NCI-H460 (cell line): Measurements from ENCODE around the gene PPP4R1. TPM values are rescaled to one million over a fixed set of nuclear protein-coding genes. Genes with fewer than 3 reads are reported as not detected.

Experiments
- DNase-seq: peaks from one replicate; pipeline ENCODE4 v3.0.0-alpha.2; 2016; ENCODE audit warnings: low read depth; ENCODE audit errors: extremely low read depth
- total RNA-seq: library from RNA; depleted of rRNA; stranded (reverse); fragments of >200 nt; shearing (Covaris generic); gene quantifications from 2 replicates; pipeline ENCODE4 v1.2.3, GENCODE V29; 2014

The PPP4R1 gene
- total RNA-seq, 1 experiment from 2014 or later, result 30.6 TPM

DNA sequence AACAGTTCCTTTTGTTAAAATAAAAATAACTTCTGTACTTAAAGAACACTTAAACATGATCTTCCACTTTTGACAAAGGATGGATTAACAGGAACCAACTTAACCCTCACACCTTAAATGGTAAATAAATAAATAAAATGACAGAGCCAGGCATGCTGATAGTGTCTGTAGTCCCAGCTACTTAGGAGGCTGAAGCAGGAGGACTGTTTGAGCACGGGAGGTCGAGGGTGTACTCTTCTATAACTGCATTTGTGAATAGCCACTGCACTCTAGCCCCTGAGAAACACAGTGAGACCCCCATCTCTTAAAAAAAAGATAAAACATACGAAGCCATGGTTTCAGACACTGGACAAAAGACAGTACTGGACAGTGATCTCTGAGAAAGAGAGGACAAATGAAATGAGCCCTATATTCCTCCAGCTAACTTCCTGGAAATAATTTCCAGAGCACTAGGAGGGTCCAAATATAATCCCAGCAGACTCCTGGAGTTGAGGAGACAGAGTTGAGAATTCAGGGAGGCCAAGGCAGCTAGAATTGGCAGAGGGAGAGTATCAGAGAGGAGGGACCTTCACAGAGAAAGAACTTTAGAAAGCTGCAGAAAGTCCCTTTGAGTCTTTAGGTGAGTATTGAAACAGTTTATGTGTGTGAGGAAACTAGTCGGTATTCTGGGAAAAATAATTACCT, 17.4 kb downstream of the PPP4R1 start:
- no peak for DNase-seq

DNA sequence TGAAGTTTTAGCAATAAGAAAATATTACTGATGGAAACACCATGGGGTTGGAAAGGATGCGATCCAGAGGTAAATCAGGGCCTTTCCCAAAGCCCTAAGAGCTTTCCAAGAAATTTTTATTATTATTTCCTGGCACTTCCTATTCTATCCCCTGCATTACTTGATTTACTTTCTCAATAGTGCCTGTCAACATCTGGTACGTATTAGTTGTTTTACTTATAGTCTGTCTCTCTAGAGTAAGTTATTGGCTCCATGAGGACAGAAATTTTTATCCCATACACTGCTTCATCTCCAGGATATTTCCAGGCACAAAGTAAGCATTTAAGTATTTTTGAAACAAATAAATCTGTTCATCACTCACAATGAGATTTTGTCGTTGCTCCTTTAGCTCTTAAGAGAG, 18.1 kb downstream of the PPP4R1 start:
- no peak for DNase-seq

DNA sequence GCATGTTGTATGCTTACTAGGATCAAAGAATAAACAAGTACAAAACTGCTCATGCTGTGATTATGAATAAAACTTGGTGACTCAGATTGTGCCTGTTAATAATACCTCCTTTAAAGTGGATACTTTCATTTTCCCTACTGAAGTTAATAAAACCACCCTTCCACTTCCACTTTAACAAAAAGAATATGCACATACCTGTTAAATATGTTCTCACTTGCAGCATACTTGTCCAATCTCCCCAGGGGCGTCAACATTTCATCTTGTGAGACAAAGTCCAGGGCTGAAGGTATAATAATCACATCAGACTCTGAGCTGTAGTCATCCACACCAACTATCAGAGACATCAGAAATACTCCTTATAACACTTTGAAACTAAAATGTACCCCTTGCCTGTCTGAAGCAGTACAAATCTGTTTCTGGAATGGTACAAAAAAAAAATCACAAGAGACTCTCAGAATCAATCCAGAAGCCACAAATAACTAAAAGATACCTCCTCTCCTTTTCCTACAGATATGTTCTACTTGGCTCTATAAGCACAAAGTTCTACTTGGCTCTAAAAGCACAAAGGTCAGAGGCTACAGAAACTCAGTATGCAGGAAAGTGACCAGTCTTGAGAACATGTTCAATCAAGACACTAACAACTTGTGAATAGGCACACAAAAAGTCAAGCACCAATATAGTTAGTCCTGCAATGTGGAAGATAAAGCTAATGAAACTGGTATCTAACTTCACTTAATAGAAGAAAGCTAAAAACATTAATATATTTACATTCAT, 19.3 kb downstream of the PPP4R1 start:
- DNase-seq, result no peak

DNA sequence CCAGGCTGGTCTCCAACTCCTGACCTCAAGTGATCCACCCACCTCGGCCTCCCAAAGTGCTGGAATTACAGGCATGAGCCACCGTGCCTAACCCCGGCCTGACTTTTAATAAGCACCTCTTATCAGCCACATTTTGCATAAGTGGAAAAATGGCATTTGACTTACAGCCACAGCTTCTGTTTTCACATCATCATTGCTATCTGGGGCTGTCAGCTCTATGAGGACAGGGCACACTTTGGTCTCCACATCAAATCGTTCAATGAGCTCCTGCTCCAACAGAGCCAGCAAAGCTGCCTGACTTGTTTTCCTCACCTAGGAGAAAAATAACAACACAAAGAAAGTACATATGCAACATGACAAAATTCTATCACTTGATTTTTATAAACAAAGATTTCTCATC, 26.4 kb downstream of the PPP4R1 start:
- no peak for DNase-seq

DNA sequence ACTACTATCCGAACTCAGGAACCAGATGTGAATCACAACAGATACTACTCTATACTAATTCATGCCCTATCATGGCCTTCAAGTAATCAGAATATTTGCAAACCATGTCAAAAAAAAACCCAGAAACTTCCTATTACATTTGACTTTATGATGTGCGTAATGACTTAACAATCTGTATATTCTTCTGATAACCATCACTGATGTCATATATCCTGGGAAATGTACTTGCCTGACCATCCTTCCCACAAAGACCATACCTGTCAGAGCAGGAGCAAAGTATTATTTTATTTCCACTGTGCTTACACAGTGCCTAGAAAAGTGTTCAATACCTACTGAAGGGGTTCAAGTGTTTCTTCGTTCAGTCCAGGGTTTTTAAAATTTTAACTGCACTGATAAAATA, 27.5 kb downstream of the PPP4R1 start:
- DNase-seq, result no peak

DNA sequence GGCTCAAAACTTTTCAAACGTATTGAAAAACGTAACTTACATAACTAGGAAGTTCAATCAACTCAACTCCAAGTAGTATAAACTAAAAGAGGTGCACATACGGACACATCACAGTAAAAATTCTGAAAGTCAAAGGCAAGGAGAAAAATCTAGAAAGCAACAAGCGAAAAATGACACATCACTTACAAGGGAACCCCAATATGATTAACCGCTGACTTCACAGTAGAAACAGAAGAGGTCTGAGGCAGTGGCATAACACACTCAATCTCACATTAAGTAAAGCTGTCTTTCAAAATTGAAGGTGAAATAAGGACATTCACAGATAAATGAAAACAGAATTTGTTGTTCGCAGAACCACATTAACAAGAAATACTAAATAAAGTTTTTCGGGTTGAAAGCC, 32.7 kb downstream of the PPP4R1 start:
- no peak for DNase-seq

DNA sequence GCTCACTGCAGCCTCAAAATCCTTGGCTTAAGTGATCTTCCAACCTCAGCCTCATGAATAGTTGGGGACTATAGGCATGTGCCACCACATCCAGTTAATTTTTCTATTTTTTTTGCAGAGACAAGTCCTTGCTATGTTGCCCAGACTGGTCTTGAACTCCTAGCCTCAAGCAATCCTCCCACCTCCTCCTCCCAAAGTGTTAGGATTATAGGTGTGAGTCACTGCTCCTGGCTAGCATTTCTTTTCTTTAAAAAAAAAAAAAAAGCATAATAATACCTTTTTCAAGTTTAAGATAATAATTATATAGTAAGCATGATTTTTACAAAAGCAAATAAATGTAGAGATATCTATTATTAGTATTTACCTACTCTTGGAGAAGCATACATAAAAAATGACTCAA, 36.1 kb downstream of the PPP4R1 start:
- DNase-seq, result no peak

DNA sequence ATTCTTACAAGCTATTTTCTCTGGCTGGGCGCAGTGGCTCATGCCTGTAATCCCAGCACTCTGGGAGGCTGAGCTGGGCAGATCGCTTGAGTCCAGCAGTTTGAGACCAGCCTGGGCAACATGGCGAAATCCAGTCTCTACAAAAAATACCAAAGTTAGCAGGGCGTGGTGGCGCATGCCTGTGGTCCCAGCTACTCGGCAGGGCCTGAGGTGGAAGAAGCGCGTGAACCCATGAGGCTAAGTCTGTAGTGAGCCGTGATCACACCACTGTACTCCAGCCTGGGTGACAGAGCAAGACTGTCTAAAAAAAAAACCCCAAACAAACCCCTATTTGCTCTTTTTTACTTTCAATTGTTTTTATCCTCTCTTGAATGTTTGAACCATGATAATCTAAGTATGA, 37.0 kb downstream of the PPP4R1 start:
- DNase-seq, result no peak

DNA sequence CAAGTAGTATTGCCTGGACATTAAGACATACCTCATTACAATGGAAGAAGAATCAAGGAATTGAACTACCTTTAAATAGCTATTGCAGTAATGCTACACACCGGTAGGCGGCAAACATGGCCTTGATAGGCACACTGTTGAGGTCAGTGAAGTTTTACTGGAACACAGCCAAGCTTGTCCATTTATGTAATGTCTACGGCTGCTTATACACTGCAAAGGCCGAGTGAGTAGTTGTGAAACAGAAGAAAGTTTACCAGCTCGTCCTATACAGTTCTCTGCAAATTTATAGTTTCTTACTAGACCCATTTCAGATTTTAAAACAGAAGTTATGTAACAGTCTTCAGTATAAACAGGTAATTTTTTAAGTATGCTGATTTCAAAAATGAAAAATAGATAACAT, 38.8 kb downstream of the PPP4R1 start:
- peak; percentile 87 for DNase-seq

DNA sequence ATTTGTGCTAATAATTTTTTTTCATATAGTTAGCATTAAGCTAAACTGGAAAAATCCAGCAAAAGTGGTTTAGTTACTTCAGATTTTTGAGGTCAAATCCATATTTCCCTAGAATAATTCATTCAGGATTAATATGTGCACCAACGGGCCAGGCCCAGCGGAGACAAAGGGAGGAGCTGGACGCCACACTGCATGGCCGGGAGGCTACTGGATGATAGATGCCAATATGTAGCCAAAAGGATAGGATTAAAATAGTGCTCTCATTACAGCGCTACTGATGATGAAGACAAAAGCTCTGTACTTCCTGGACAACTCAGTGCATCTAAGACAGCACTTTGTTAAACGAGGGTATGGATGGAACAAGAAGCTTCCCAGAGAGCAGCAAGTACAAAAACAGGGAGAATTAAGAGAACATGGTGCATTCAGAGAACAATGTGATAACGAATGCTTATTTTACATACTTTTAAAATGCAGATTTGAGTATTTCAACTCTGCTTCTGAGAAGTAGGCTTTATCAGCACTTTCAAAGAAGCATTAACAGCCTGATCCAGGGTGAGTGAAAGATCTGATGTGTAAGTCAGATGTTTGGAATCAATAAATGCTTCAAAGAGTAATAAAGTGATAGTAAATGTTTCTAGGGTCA, 39.8 kb downstream of the PPP4R1 start:
- DNase-seq, result no peak

DNA sequence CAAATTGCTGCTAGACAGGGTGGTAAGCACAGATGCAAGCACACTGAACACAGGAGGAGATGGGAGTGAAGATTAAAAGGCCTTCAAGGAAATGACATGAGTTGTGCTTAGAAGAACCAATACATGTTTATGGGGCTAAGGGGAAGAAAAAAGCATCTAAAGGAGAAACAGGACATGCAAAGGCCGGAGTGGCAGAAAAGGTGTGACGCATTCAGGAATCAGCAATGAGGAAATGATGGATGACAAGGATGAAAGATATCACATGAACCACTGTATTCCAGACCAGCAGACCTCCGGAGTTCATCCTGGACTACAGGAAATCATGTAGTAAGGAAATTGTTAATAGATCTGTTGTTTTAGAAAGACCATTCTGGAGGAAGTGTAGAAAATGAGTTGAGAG, 42.8 kb downstream of the PPP4R1 start:
- no peak for DNase-seq

DNA sequence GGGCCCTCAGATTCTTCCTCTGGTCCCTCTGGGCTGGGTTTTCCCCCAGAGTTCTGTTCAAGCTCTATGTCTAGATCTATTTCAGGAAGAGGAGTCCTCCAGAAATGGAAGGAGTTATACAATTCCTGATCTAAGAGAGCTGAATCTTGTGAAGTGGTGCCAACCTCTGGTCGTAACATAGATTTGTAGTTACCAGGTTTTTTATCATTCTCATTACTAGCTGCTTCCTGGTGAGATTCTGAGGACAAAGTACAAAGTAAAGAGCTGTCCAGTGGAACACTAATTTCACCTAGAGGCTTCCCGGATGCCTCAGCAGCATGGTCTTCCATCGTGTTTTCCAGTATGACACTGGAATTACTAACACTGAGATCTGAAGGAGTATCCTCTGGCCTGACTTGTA, 44.1 kb downstream of the PPP4R1 start:
- DNase-seq, result no peak

DNA sequence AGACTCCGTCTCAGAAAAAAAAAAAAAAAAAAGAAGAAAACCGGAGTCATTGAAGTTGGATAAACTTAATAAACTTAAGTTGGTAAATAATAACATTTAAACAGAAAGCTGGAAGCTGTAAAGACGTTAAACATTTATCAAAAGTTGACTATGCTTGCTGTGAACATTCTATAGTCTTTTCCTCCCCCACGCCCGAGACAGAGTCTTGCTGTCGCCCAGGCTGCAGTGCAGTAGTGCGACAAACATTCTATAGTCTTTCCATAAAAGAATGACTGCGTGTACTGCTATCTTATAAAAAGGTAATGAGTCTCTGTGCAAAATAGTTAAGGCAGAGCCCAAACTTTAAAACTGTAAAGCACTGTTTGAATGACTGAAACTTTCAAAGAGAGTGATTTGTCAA, 45.2 kb downstream of the PPP4R1 start:
- no peak for DNase-seq

DNA sequence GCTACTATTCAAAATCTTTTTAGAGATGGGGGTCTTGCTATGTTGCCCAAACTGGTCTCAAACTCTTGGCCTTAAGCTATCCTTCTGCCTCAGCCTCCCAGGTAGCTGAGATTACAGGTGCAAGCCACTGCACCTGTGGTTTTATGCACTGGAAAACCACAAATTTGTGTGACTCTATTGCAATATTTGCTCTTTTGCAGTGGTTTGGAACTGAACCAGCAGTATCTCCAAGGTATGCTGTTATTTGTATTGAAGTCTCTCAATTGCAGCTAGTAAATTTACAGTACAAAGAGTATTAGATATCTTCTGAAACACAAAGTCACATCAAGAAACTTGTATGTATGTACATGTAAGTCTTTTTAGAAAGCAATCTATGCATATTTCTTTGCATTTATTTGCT, 46.2 kb downstream of the PPP4R1 start:
- no peak for DNase-seq

DNA sequence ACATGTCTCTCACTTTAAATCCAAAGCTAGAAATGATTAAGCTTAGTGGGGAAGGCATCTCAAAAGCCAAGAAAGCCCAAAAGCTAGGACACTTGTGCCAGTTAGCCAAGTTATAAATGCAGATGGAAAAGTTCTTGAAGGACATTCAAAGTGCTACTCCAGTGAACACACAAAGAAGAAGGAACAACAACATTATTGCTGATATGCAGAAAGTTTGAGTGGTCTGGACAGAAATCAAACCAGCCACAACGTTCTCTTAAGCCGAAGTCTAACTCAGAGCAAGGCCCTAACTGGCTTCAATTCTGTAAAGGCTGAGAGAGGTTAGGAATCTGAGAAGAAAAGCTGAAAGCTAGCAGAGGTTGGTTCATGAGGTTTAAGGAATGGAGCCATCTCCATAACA, 49.0 kb downstream of the PPP4R1 start:
- DNase-seq, result no peak

DNA sequence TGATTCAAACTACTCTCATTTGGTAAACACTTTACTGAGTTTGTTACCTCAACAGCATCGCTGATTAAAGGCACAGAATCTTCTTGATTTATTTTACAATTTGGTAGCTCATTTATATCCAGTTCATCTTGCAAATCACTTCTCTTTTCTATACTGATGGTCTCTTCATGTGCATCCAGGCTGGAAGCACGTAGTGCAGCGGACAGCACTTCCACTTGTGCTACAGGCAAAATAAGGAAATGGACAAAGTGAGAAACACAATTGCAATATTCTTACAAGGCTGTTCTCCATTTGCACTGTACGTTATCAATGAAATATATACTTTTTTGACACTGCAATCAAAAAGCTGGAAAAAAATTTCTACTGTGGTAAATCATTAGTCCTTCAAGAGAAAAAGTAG, 51.0 kb downstream of the PPP4R1 start:
- no peak for DNase-seq

DNA sequence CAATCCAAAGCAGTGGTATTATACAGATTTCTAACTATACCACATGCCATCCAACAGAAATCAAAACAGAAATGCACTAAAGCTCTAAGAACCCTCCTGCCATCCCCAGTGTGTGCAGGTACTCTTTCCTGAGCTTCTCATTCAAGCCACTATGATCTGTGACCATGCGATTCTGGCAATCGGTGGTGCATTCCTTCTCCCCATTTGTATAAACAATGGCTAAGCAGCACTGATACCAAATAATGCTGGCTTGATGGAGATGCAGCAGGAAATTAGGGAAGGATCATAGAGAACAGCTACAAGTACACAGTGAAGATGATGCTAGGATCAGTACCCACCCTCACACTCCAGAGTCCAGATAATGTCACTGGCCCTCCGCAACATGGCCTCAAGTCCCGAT, 51.8 kb downstream of the PPP4R1 start:
- DNase-seq, result no peak

DNA sequence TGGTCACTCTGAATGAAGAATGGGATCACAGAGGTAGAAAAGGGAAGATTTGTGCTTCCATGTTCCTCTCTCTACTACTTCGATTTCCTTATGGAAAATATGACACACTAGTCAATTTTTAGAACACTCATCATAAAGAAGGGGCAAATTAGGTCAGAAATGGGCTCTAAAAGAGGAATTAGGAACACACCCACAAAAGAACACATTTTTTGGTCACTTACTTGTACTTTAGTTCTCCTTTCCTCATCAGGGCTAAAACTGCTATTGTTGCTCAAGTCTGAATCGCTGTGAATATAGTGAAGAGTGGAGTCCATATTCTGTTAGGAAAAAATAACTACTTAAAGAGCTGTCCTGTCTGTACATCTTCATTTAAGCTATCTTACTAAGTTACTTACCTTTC, 52.6 kb downstream of the PPP4R1 start:
- DNase-seq, result no peak

DNA sequence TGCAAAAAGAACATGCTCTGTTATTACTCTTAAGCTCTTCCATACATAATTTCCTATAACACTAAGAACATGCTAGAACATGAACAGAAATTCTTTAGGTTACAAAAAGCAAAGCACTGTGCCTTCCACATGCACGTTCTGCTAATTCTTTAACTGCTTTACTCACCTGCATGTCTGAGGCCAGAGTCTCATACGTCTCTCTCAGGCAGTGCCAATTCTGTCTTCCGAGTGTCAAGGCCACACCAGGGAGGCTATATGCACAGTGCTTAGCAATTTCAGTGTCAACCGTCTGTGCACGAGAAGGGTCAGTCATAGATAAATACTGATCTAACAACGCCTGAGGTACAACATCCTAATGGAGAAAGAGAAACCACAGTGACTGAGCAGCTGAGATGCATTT, 55.1 kb downstream of the PPP4R1 start:
- no peak for DNase-seq

DNA sequence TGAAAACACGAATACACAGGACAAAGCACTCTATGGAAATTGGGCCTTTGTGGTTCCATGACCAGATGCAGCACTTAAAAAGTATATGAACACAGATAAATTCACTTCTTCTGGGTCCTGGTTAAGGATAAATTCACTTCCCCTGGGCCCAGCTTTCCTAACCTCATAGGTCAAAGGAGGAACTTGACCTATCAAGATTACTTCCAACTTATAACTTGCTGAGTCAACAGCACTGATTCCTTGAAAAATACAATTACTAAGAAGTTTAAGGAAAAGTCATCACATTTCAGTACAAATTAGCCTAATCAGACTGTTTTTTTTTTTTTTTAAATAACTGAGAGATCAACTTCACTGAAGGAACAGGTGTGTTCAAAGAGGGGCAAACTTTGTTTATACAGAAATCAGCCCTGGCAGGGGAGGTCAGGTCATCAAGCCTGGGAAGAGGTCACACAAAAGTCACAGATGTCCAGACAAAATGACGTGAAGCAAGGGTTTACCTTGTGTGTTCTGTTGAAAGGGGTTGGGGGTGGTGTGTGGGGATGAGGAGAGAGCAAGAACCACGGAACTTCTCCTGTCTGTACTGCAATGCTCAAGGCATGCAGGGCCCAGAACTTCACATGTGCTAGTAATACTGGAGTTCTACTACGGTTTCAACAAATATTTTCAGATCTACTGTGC, 55.8 kb downstream of the PPP4R1 start:
- DNase-seq, result no peak

DNA sequence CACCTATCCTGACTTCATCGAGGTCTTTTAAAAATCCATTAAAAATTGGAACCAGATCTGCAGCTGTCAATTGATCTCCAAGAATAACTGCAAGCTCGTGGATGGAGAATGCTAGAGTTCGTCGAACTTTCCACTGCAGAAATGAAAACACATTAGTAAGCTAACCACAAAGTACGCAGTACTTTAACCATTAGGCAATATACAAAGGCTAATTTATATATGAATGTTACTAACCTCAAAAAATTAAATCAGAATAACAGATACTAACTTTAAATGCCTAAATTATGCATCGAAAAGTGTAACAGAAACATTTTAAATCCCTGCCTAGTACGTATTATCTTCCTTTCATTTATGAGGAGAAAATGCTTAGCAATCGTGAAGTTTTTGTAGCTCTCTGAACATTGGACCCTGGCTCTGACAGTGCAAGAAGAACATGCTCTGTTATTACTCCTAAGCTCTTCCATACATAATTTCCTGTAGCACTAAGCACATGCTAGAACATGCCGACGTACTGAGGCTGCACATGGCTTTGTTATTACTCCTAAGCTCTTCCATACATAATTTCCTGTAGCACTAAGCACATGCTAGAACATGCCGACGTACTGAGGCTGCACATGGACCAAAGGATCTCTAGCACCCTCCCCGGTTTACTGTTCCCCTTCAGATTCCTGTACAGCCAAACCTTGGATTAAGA, 57.0 kb downstream of the PPP4R1 start:
- DNase-seq, result no peak
